GM19372 (cell line): Measurements from ENCODE around the gene COMT.

Source experiments
- ATAC-seq: cut with Tn5 transposase; IDR thresholded peaks from one replicate; pipeline ENCODE4 v1.9.1; 2021; ENCODE audit warnings: mild to moderate bottlenecking, low read depth, moderate library complexity; ENCODE audit not compliant: unreplicated experiment

The COMT gene

DNA sequence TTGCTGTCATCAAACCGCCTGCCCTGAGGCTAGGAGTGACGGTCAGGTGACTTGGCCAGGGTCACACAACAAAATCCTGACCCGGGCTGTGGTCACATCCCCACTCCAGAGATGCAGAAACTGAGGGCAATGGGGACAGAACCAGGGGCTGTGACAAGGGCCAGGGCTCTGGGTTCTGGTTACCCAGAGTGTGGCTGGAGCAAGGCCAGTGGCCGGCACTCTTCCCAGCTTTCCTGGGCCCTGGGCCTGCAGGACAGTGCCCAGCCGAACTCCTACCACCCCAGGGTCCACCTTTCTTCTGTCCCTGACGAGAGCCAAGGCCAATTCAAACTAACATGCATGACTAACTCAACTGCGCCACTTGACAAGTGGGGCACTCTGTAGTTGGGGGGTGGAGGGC lies 39.2 kb downstream of the COMT start:
- ATAC-seq: no peak

DNA sequence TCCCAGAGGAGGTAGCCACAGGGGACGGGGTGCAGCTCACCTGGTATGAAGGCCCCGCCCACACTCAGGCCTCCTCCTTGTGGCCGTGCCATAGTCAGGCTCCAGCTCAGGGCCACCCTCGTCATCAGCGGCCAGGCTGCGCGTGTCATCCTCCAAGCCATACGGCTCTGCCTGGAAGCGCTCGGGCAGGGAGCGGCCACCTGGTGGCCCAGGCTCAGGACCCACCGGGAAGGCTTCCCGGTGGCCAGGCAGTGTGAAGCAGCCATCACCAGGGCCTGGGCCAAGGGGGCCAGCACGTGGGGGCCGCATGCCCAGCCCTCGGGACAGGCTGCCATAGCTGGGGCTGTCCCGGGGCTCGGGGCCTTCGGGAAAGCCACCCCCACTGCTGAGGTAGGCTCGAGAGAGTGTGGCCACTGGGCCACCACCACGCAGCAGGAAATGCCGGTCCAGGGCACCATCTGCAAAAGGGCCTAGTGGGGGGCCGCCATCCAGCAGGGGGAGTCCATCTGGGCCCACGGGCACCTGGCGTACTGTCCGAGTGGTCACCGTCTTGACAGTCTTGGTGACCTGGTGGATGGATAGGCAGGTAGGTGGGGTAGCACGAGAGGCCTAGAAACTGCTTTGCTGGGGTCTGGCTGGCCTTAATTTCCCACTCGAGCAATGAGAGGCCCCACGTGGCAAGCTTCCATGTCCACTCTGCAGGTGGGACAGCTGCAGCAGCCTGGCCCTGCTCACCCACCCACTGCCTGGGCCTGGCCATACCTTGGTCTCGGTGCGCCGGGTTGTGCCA lies 39.8 kb downstream of the COMT start:
- no peak for ATAC-seq

DNA sequence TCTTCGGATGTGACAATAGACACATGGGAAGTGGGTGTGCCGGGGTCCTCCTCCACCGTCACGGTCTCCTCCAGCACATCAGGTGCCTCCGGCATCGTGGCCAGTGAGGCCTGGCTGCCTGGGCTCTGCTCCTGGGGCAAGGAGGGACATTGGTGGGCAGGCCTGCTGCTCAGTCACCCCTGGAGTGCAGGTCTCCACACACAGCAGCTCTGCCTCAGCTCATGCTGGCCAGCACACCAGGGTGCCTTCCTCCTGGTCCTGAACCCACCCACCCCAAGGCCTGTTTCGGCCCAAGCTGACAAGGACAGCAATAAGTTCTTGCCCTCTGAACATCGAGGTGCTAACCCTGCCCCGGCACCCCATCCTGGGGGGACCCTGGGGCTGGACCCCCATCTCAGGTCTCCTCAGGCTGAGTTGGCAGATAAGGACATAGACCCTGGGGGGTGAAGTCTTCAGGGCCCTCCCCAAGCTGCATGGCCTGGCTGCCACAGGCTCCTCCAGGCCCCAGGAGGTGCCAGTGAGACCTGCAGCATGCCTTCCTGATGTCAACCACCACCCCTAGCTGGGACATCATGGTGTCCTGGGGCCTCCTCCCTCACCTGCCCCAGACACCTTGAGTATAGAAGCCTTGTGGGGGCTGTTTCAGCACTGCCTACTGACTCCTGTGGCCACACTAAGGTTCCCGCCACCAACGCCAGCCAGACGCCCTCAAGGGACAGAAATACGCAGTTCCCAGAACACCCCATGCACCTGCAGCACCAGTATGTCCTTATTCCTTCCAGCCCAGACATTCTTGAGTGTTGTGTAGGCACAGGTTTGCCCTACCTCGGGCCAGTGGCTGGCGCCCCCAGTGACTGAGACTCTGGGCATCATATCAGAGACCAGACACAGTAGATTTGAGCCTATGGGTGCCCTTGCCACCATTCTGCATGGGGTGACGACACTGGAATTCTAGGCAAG lies 40.7 kb downstream of the COMT start:
- ATAC-seq: no peak

DNA sequence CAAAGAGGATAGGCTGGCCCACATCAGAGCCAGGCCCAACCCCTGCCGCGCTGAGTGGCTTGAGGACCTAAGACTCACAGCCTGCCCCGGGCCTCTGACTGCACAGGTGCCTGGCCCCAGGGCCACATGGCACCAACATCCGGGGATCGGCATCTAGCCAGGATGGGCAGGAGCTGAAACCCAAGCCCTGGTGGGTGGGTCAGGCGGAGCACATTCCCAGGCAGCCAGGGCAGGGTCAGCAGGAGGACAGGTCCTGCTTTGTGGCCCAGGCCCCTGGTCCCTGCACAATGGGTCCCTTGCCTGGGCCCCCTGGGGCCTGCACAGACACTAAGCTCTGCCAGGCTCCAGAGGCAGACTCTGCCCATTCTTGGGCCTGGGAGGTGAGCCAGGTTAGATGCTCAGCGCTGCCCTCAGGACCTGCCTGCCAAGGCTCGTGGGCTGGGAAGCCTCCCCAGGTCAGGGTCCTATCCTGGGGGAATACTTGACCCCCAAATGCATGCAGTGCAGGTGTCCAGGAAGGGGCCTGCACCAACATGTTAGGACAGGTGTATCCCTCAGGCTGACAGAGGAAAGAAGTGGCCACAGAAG lies 41.5 kb downstream of the COMT start:
- no peak for ATAC-seq

DNA sequence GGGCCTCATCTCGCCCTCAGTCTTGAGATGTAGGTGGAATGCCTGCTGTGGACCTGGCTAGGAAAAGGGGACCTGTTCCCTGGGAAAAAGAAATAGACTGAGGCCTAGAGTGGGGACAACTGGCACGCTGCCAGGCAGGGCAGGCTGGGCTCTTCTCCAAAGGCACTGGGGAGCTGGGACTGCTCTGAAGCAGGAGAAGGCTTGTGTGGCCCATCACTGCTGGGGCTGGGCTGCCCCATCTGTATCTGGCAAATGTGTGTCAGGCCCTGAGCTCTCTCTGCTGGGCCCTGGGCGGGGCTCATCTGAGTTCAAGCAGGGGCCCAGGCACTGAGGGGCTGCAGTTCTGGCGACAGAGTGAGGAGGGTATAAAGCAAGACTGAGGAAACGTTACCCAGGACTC lies 42.2 kb downstream of the COMT start:
- ATAC-seq: no peak

DNA sequence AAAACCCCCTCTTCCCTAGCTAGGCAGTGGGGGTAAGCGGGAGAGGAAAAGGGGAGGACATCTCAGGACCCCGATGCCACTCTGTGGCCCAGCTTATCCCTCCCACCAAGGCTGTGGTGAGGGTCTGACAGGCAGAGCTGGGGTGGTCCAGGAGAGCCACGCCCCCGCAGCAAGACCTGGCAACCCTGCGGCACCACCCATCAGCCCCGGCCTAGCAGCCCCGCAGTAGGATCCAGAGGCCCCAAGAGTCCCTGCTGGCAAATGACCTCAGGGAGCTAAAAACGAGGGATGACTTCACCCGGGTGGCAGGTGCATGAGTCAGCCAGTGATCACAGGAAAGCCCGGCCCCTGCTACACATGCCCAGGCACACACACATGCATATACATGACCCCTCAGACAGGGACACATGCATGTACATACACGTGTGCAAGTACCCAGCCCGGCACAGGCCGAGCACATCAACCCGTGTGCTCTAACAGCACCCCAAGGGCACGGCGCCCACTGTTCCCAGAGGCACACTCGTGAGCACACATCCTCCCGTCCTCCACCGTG lies 42.7 kb downstream of the COMT start:
- no peak for ATAC-seq

DNA sequence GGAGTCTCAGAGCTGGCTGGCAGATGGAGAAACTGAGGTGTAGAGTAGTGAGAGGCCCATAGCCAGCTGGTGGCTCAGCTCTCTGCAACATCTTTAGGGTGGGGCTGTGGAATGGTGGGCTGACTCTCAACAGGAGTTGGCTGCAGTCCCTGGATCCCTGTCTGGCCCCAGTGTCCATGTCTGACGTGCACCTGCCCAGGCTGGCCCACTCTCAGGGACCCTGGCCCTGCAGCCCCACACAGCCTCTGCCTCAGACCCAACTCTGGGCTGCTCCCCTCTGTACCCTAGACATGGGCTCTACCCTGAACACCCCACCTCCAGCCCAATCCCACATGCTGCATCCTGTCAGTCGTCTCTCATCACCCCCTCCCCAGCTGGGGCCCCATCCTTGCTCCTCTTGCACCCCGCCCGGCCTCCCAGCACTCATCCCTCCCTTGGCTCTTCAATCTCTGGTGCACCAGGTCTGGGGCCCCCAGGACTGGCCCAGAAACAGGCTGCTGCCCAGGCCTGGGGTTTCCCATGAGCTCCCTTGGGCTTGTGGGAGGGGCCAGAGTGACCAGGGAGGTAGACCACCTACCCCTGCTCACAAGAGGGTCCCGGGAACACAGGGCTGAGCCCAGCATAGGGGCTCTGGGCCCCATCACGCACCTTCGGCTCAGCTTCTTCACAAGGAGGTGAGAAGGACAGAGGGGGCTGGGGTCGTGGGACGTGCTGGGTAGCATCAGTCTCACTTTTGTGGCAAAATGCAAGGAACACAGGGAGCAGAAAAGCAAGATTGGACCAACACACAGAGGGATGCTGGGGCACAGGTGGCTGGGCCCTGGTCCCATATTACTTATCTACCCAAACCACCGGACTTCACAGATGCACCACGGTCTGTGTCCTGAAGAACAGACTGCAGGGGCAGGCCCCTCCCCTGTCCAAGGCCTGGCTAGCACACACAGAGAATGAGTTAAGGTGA lies 43.6 kb downstream of the COMT start:
- no peak for ATAC-seq

DNA sequence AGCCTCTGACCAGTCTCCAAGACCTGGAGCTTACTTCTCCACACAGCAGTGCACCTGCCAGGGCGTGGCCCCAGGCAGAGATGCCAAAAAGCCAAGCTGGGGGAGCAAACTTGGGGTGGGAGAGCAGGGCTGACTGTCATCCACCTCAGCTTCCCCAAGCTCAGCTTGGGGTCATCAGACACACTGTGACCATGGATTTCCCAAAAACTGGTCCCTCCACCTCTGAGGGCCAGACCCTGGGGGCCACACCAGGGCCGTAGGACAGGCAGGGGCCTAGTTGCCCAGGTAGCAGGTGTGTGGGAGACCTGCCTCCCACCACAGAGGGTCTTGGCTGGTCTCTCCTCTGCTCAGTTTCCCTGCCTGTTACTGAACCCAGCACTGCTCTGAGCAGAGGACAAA lies 44.4 kb downstream of the COMT start:
- no peak for ATAC-seq

DNA sequence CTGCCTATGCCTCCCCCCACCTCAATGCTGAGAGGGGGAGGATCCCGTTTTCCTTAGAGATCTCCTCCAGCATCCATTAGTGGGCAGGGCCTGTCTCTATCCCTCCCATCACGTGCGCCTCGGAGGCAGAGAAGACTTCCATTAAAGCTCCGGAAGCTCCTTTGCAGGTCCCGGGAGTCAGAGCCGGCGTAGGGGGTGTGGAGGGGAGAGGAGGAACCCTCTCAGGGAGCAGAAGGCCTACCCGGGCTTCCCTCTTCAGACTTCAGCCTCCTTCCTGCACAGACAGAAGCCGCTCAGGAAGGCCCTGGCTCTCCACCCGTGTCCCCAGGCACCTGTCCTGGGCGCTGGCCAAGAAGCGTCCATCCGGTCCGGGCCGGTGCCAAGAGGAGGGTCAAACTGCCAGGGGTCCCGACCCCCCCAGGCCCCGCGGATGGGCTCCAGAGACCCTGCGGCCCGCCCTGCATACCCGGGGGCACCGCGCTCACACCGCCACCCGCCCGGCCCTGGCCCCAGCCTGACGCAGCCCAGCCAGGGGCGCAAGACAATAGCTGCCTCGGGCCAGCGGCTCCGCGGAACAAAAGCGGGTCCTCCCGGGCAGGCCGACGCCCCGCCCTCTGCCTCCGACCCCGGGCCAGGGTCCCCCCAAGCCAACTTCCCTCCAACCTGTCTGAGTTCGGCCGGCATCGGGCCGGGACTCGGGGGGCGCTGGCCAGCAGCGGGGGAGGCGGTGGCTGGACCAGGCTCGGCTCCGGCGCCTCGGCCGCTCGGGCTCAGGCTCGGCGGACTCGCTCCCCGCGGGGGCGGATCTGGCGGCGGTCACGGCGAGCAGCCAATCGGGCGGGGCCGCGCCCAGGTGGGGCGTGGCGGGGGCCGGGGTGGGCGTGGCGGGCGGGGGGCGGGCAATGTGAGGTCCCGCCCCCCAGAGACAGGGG lies 45.1 kb downstream of the COMT start:
- ATAC-seq: peak; percentile 54

DNA sequence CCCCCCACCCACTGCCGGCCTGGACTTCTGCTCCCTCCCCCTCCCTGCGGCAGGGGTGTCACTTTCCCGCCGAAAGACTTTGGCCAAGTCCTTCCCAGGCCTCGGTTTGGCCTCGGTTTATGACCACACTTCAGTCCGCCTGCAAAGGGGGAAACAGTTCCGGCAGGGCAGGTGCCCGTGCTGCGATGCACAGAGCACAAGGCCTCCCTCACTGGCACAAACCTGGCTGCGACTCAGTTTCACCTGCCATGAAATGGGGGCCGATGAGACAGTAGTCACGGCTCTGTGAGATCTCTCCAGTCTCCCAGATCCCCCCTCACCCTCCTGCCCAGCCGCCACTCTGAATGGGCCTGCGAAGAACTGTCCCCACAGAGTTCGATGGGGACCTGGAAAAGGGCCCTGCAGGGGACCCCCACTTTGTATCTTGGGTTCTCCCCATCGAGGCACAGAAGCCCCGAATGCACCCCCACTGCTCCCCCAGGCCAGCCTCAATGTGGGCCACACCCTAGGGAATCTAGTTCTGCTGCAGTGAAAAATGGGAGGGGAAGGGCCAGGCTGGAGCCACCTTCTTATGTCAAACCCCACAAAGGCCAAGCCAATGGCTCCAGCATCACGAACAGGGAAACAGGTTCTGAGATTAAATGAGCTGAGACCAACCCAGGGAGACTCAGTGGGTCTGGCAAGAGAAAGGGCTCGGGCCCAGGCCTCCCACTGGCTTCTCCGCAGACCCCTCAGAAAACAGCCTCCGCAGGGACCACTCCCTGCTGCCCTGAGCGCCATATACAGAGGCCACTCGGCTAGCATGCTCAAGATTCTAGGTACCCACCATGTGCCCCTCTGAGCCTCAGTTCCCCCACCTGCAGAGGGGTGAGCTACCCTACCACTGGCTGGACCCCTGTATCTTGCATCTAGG lies 46.1 kb downstream of the COMT start:
- ATAC-seq: no peak

DNA sequence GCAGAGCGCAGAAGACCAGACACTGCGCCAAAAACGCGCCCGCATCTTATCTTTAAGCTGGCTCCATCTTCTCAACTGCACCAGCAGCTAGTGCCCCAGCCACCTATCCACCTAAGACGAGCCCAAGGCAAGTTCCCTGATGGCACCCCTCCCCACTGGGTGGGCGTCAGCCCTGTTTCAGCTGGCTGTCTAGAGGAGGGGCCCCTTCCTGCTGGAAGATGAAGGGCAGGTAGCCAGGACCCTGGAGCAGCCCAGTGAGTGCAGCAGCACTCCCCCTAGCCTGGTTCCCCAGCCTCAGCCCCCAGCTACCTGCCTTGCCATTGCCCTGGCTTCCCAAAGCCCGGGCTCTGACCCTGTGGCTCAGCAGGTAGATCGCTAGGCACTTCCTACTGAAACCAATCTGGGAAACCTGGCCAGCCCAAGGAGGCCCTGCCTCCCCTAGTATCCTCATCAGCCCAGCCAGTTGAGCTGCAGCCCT lies 46.8 kb downstream of the COMT start:
- no peak for ATAC-seq

DNA sequence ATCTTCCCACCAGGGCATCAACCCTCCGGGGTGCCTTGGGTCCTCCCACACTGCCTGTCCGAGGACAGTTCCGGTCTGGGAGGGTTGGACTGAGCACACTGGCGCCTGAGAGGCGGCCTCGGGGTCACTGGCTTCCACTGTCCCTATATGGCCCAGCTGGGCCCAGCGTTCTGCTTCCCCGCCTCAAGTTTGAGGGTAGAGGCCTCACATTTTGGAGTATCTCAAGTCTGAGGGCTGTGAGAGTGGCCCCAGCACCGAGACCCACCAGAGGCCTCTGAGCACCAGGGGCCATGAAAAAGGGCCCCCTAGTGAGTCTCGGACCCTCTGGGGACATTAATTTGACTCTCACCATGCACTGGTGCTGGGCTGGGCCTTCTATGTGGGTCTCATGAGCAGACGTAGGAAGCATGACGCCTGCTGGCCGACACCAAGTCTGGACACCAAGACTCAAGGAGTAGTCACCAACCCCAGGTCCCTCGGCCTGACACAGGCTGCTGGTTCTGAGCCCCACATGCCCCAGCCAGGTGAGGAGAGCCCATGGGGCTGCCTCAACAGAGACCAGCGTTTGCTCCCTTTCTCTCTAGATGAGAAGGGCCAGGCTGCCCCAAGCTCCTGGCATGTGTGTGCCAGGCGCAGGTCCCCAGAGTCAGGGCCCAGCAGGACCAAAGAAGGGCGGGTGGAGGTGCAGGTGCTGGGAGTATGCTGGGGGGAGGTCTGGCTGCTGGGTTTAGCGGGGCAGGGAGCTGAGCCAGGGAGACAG lies 47.6 kb downstream of the COMT start:
- ATAC-seq: no peak

DNA sequence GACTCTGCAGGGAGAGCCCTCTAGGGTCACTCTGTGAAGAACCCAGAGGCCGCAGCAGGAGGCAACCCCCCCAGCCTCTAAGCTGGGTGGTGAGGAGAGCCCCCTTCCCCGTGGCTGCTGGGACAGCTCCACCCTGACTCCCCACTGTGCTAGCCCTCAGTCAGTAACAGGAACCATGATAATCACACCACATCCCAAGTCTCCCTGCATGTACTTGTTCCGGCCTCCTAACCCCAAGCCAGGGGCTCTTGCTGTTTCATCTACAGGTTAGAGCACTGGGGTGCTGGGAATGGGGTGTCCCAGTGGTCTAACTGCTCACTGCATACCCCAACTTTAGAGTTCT lies 48.1 kb downstream of the COMT start:
- ATAC-seq: no peak

DNA sequence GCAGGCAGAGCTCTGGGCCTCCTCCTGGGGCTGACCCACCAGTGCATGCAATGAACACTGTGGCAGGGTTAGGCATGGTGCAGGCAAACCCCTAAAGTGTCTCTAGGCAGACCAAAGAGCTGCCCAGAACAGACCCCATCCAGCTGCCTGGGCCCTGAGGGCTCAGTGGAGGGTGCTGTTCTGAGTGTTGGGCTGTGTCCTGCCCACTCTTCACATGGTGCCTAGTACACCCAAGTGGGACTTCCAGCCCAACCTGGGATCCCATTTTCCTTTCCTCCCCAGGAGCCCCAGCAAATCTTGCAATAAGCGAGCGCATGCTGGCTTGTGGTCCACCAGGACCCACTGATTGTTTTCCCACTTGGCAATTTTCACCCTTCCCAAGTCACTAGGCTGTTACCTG lies 48.6 kb downstream of the COMT start:
- no peak for ATAC-seq

DNA sequence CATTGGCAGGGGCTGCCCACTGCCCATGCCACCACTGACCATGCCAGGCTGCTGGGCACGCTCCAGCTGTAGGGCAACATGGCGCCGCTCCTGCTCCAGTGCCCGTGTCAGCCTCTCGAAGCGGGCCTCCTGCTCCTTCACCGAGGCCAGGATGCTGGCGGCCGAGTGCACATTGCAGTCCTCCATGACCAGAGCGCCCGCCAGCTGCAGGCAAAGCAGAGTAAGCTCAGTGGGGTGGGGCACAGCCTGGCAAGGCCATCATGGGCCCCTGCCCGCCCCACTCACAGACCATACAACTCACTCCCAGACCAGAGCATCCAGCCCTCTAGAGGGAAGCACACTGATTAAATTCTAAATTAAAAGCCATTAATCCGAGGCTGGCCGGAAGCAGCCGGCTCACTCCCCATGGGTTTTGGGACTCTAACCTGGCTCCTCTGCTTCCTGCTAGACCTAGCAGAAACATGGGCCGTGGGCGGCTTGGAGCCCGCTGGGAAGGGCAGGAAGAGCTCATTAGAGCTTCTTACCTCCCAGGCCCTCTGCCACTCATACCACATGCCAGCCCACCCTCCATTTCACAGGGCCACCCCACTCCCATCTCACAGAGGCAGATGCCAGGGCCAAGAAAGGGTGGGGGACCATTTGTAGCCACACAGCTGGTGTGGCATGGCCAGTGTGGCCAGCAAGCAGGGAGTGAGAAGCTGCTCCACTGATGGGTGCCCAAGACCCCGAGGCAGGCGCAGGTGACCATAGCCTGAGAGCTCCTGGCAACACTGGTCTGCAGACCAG lies 49.2 kb downstream of the COMT start:
- no peak for ATAC-seq

DNA sequence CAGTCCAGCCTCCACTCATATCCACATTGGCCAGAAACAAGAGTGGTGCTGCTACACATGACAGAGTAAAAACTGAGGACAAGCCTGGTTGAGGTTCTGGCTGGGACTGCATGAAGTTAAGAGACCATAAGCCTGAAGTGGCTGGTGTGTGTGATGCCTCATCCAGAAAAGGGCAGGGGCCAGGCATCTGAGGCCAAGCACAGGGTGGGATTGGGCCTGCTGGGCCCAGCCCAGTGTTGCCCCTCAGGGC lies 49.7 kb downstream of the COMT start:
- ATAC-seq: no peak
